K562 (cell line): Measurements from ENCODE around the gene USP2. TPM values are rescaled to one million over a fixed set of nuclear protein-coding genes. Genes with fewer than 3 reads are reported as not detected.

Experiments
- CBX8 ChIP-seq: fragments of 200-600 bp; sonication (generic); IDR thresholded peaks from 2 replicates; pipeline ENCODE4 v1.6.1; 2012; ENCODE audit warnings: borderline replicate concordance, mixed run types, low read depth, mild to moderate bottlenecking, moderate library complexity, mixed read lengths, low read length, control low read depth, inconsistent platforms; ENCODE audit not compliant: poor library complexity, severe bottlenecking; ENCODE audit errors: extremely low read depth
- CHD4 ChIP-seq: fragments of 200-600 bp; sonication (generic); IDR thresholded peaks from 3 replicates; pipeline ENCODE4 v1.6.1; 2012; ENCODE audit warnings: low read depth, mild to moderate bottlenecking, mixed read lengths, low read length, inconsistent platforms; ENCODE audit not compliant: insufficient read depth, insufficient replicate concordance, poor library complexity, severe bottlenecking
- ELF2 ChIP-seq: fragments of 250-450 bp; sonication (Bioruptor Pico); IDR thresholded peaks from 2 replicates; pipeline ENCODE4 v1.5.0; 2021; ENCODE audit warnings: mild to moderate bottlenecking
- HEY1 ChIP-seq: fragments of 250-450 bp; sonication (Bioruptor Pico); IDR thresholded peaks from 2 replicates; pipeline ENCODE4 v1.5.0; 2020; ENCODE audit warnings: mild to moderate bottlenecking, moderate library complexity, borderline replicate concordance
- KDM5B ChIP-seq: fragments of 200-600 bp; sonication (generic); IDR thresholded peaks from 2 replicates; pipeline ENCODE4 v1.6.1; 2012; ENCODE audit warnings: low read depth, mild to moderate bottlenecking, moderate library complexity, low read length, control low read depth, inconsistent platforms; ENCODE audit not compliant: insufficient replicate concordance
- SAFB2 ChIP-seq: fragments of 200-400 bp; formaldehyde crosslinking; IDR thresholded peaks from 2 replicates; pipeline ENCODE4 v1.6.1; 2018; ENCODE audit warnings: borderline replicate concordance, low read length, low read depth, moderate library complexity; ENCODE audit not compliant: severe bottlenecking
- STAT5A ChIP-seq: IDR thresholded peaks from 2 replicates; pipeline ENCODE4 v1.6.1; 2012; ENCODE audit warnings: low read length, inconsistent platforms, borderline replicate concordance
- TFAM ChIP-seq: fragments of 250-450 bp; sonication (Bioruptor Pico); conservative IDR thresholded peaks from 2 replicates; pipeline ENCODE4 v1.5.0; 2021; ENCODE audit warnings: mild to moderate bottlenecking, moderate library complexity
- ZNF224 ChIP-seq: sonication (generic); formaldehyde crosslinking; IDR thresholded peaks from 2 replicates; pipeline ENCODE4 v1.8.0; 2022; ENCODE audit warnings: mild to moderate bottlenecking, missing genetic modification reagents
- polyA plus RNA-seq, 8 experiments: library from polyadenylated mRNA; depleted of rRNA in 4 of 8; stranded (reverse) in 5 of 8; unstranded in 3 of 8; fragments of >200 nt; fragmentation: Nextera tagmentation in 2 of 8; fragmentation: Illumina TruSeq in 1 of 8; extraction: Ambion mirVana in 2 of 8; extraction: Trizol in 1 of 8; gene quantifications; 2 replicates each; pipeline versions ENCODE4 v1.2.1 to v1.2.3, GENCODE V29; 2011 to 2014; ENCODE audit warnings: inconsistent platforms in 1 of 8, missing spikeins in 1 of 8
- total RNA-seq, 7 experiments: library from RNA; depleted of rRNA in 6 of 7; stranded (reverse); fragments of >200 nt in 6 of 7; fragmentation: Illumina TruSeq in 2 of 7; extraction: Trizol in 2 of 7; gene quantifications; 2 replicates each; pipeline versions ENCODE4 v1.2.1 to v1.2.3, GENCODE V29; 2011 to 2021; ENCODE audit warnings: low replicate concordance in 1 of 7
- TF ChIP-seq, protein P1 (sequence below), 2 experiments: fragments of 450-650 bp; formaldehyde crosslinking in 1 of 2; IDR thresholded peaks; 2 replicates each; pipeline versions ENCODE4 v1.4.0 to v1.6.1; 2014 to 2020; ENCODE audit warnings: mild to moderate bottlenecking in 2 of 2, borderline replicate concordance in 1 of 2, low read depth in 1 of 2
- TF ChIP-seq, protein P2 (sequence below): fragments of 150-350 bp; IDR thresholded peaks from 2 replicates; pipeline ENCODE4 v1.6.1; 2014; ENCODE audit warnings: low read depth, mild to moderate bottlenecking, low read length, borderline replicate concordance

Gene USP2
- total and polyA plus RNA-seq, 9 of the 15 experiments (the other 6 are each of a cell fraction or from before 2014, with no cell fraction given) = 2.8 to 16.9 (median 3.9) TPM

GRCh38 chr11:119318240-119319135 lies 63.0 kb downstream of the USP2 start (continued):
- TF ChIP-seq, protein P1, sequence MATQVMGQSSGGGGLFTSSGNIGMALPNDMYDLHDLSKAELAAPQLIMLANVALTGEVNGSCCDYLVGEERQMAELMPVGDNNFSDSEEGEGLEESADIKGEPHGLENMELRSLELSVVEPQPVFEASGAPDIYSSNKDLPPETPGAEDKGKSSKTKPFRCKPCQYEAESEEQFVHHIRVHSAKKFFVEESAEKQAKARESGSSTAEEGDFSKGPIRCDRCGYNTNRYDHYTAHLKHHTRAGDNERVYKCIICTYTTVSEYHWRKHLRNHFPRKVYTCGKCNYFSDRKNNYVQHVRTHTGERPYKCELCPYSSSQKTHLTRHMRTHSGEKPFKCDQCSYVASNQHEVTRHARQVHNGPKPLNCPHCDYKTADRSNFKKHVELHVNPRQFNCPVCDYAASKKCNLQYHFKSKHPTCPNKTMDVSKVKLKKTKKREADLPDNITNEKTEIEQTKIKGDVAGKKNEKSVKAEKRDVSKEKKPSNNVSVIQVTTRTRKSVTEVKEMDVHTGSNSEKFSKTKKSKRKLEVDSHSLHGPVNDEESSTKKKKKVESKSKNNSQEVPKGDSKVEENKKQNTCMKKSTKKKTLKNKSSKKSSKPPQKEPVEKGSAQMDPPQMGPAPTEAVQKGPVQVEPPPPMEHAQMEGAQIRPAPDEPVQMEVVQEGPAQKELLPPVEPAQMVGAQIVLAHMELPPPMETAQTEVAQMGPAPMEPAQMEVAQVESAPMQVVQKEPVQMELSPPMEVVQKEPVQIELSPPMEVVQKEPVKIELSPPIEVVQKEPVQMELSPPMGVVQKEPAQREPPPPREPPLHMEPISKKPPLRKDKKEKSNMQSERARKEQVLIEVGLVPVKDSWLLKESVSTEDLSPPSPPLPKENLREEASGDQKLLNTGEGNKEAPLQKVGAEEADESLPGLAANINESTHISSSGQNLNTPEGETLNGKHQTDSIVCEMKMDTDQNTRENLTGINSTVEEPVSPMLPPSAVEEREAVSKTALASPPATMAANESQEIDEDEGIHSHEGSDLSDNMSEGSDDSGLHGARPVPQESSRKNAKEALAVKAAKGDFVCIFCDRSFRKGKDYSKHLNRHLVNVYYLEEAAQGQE (IDR thresholded peaks at IDR 0.05; ENCODE audit: borderline replicate concordance) = 0 out of 2 replicates have a peak, but pooled peaks have one; percentile 2
- TF ChIP-seq, protein P1 (CRISPR knock-in tag; IDR thresholded peaks at IDR 0.05; ENCODE audit: low read depth) = no peak
- no peak for TF ChIP-seq CHD4
- TF ChIP-seq TFAM (CRISPR knock-in tag) = no peak
- TF ChIP-seq SAFB2 = no peak
- TF ChIP-seq STAT5A = no peak
- no peak for TF ChIP-seq HEY1 (CRISPR knock-in tag)
- no peak for TF ChIP-seq CBX8
- TF ChIP-seq KDM5B = peak; percentile 92
- TF ChIP-seq, protein P2, sequence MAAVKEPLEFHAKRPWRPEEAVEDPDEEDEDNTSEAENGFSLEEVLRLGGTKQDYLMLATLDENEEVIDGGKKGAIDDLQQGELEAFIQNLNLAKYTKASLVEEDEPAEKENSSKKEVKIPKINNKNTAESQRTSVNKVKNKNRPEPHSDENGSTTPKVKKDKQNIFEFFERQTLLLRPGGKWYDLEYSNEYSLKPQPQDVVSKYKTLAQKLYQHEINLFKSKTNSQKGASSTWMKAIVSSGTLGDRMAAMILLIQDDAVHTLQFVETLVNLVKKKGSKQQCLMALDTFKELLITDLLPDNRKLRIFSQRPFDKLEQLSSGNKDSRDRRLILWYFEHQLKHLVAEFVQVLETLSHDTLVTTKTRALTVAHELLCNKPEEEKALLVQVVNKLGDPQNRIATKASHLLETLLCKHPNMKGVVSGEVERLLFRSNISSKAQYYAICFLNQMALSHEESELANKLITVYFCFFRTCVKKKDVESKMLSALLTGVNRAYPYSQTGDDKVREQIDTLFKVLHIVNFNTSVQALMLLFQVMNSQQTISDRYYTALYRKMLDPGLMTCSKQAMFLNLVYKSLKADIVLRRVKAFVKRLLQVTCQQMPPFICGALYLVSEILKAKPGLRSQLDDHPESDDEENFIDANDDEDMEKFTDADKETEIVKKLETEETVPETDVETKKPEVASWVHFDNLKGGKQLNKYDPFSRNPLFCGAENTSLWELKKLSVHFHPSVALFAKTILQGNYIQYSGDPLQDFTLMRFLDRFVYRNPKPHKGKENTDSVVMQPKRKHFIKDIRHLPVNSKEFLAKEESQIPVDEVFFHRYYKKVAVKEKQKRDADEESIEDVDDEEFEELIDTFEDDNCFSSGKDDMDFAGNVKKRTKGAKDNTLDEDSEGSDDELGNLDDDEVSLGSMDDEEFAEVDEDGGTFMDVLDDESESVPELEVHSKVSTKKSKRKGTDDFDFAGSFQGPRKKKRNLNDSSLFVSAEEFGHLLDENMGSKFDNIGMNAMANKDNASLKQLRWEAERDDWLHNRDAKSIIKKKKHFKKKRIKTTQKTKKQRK = no peak
- no peak for TF ChIP-seq ELF2 (CRISPR knock-in tag)
- no peak for TF ChIP-seq ZNF224 (CRISPR knock-in tag)
